PC-9 (cell line): Measurements from ENCODE around the gene PPP1R16B. TPM values are rescaled to one million over a fixed set of nuclear protein-coding genes. Genes with fewer than 3 reads are reported as not detected.

ENCODE experiments used
- BruUV-seq: library from RNA; stranded (reverse); fragments of 400-500 nt; replicated peaks from 2 replicates; lab custom pipeline; 2021; lab: Mats Ljungman, UMichigan
- CTCF ChIA-PET: fragments of 300-600 bp; sonication (Branson Sonifier 250); formaldehyde crosslinking; loops from one replicate; lab custom pipeline; 2022; ENCODE audit warnings: antibody characterized with exemption; lab: Charles Lee
- POLR2A ChIA-PET: fragments of 300-600 bp; sonication (Branson Sonifier 250); formaldehyde crosslinking; loops from one replicate; lab custom pipeline; 2022; ENCODE audit warnings: antibody characterized with exemption; ENCODE audit not compliant: unreplicated experiment; lab: Charles Lee
- DNase-seq, 2 experiments: peaks; one replicate each; pipeline versions ENCODE4 v3.0.0 to v3.0.0-alpha.2; 2015 to 2022; ENCODE audit warnings: mixed read lengths in 1 of 2
- H2AFZ ChIP-seq: fragments of 200-600 bp; sonication (generic); 2 replicates; pipeline ENCODE4 v1.8.1; 2017; ENCODE audit warnings: antibody characterized with exemption
- H3F3A ChIP-seq: fragments of 200-600 bp; sonication (generic); 2 replicates; pipeline ENCODE4 v1.8.1; 2017; ENCODE audit warnings: antibody characterized with exemption, mild to moderate bottlenecking, low read depth; ENCODE audit not compliant: insufficient read depth
- H3K27ac ChIP-seq: fragments of 200-600 bp; sonication (generic); 2 replicates; pipeline ENCODE4 v1.6.1; 2016; ENCODE audit warnings: mixed run types
- H3K27me3 ChIP-seq: fragments of 200-600 bp; sonication (generic); 2 replicates; pipeline ENCODE4 v1.6.1; 2016; ENCODE audit warnings: low read depth, mixed run types; ENCODE audit not compliant: insufficient read depth
- H3K36me3 ChIP-seq: fragments of 200-600 bp; sonication (generic); 2 replicates; pipeline ENCODE4 v1.6.1; 2016; ENCODE audit warnings: low read depth, mixed run types
- H3K4me1 ChIP-seq: fragments of 200-600 bp; sonication (generic); replicated peaks from 2 replicates; pipeline ENCODE4 v1.6.1; 2016; ENCODE audit warnings: mixed run types; ENCODE audit not compliant: insufficient read depth
- H3K4me2 ChIP-seq: fragments of 200-600 bp; sonication (generic); 2 replicates; pipeline ENCODE4 v1.6.1; 2017; ENCODE audit warnings: mixed run types
- H3K4me3 ChIP-seq: fragments of 200-600 bp; sonication (generic); 2 replicates; pipeline ENCODE4 v1.6.1; 2016; ENCODE audit warnings: mixed run types
- H3K79me2 ChIP-seq: fragments of 200-600 bp; sonication (generic); 2 replicates; pipeline ENCODE4 v1.6.1; 2017; ENCODE audit warnings: low read depth, mixed run types
- H3K9me2 ChIP-seq: fragments of 200-600 bp; sonication (generic); 2 replicates; pipeline ENCODE4 v1.8.1; 2017; ENCODE audit warnings: mild to moderate bottlenecking; ENCODE audit not compliant: insufficient read depth
- H3K9me3 ChIP-seq: fragments of 200-600 bp; sonication (generic); 2 replicates; pipeline ENCODE4 v1.8.1; 2016; ENCODE audit warnings: low read depth; ENCODE audit not compliant: insufficient read depth
- H4K20me1 ChIP-seq: fragments of 200-600 bp; sonication (generic); 2 replicates; pipeline ENCODE4 v1.8.1; 2017; ENCODE audit not compliant: insufficient read depth
- CTCF ChIP-seq: fragments of 200-600 bp; sonication (generic); conservative IDR thresholded peaks from 2 replicates; pipeline ENCODE4 v1.6.1; 2017; ENCODE audit warnings: mixed run types, antibody characterized with exemption, mild to moderate bottlenecking, moderate library complexity
- EZH2 ChIP-seq: fragments of 200-600 bp; sonication (generic); IDR thresholded peaks from 2 replicates; pipeline ENCODE4 v1.8.0; 2017; ENCODE audit warnings: antibody characterized with exemption, low read depth
- intact Hi-C: fragments of 100-400 bp; cut with micrococcal nuclease; formaldehyde crosslinking; loops from one replicate; pipeline ENCODE4 v1.10.0; 2022; ENCODE audit not compliant: unreplicated experiment
- total RNA-seq: library from RNA; stranded (reverse); gene quantifications from 2 replicates; pipeline ENCODE4 v1.2.3, GENCODE V29; 2021

PPP1R16B gene
- total RNA-seq, 1 experiment from 2014 or later, result not detected

GRCh38 chr20:38834868-38835267 lies 29.4 kb downstream of the PPP1R16B start:
- Histone ChIP-seq H3K27me3 (peaks cover 5% of the 10 kb centered on the region; the same call in 1 of the 2 replicates), H3K4me3 (no peak overlapping the region), H3F3A (no peaks in the 10 kb centered on the region), H3K9me3 (no peaks in the 10 kb centered on the region), H3K9me2 (no peaks in the 10 kb centered on the region), H3K4me1 (no peaks in the 10 kb centered on the region), H4K20me1 (no peaks in the 10 kb centered on the region), H3K79me2 (no peaks in the 10 kb centered on the region), H3K4me2 (no peak overlapping the region), H2AFZ (no peak overlapping the region), H3K27ac (no peak overlapping the region), H3K36me3 (no peaks in the 10 kb centered on the region)
- no peak for DNase-seq
- CTCF ChIA-PET, result interaction anchor here (0.5 to 0.7 kb wide), 2 partner anchors 43 to 104 kb away, joined by 3 read pairs; no protein-coding TSS in a partner anchor
- TF ChIP-seq CTCF (no peak), EZH2 (no peak)
- no TSS peak for BruUV-seq
- POLR2A ChIA-PET, result no interaction called here
- intact Hi-C loops, result no loop called here

GRCh38 chr20:38835792-38836191 lies 30.3 kb downstream of the PPP1R16B start:
- Histone ChIP-seq H3K27me3 (peaks cover 14% of the 10 kb centered on the region; the same call in 1 of the 2 replicates), H2AFZ (no peak overlapping the region), H3K4me1 (no peaks in the 10 kb centered on the region), H4K20me1 (no peaks in the 10 kb centered on the region), H3K9me2 (no peaks in the 10 kb centered on the region), H3K4me3 (no peak overlapping the region), H3K27ac (no peak overlapping the region), H3F3A (no peaks in the 10 kb centered on the region), H3K9me3 (no peaks in the 10 kb centered on the region), H3K79me2 (no peaks in the 10 kb centered on the region), H3K4me2 (no peak overlapping the region), H3K36me3 (no peaks in the 10 kb centered on the region)
- ChIA-PET CTCF (no interaction called here), POLR2A (no interaction called here)
- intact Hi-C loops, result no loop called here
- no TSS peak for BruUV-seq
- TF ChIP-seq EZH2 (no peak), CTCF (no peak)
- no peak for DNase-seq

GRCh38 chr20:38836991-38837390 lies 31.5 kb downstream of the PPP1R16B start:
- no TSS peak for BruUV-seq
- no peak for DNase-seq
- CTCF ChIA-PET, result no interaction called here

More at GRCh38 chr20:38836991-38837390, 31.5 kb downstream of the PPP1R16B start:
- Histone ChIP-seq H3K79me2 (no peaks in the 10 kb centered on the region), H4K20me1 (no peaks in the 10 kb centered on the region), H3K9me2 (no peaks in the 10 kb centered on the region), H3K4me1 (no peaks in the 10 kb centered on the region), H3K36me3 (no peaks in the 10 kb centered on the region), H3K27me3 (peaks cover 15% of the 10 kb centered on the region; the same call in 1 of the 2 replicates), H2AFZ (no peak overlapping the region), H3K4me2 (no peak overlapping the region), H3F3A (no peaks in the 10 kb centered on the region), H3K4me3 (no peak overlapping the region), H3K27ac (no peak overlapping the region), H3K9me3 (no peaks in the 10 kb centered on the region)
- no peak for TF ChIP-seq EZH2
- no peak for TF ChIP-seq CTCF
- POLR2A ChIA-PET, result no interaction called here
- intact Hi-C loops, result no loop called here
